ENCODE results near the gene SH2D4B. TPM values are rescaled to one million over a fixed set of nuclear protein-coding genes. Genes with fewer than 3 reads are reported as not detected.
A peak's percentile ranks its signal among the peaks of the same experiment; 100 is the strongest.

SH2D4B gene
- total RNA-seq, 2 experiments from 2014 or later: 0.16 to 0.31 TPM

- intact Hi-C loops (cut with DNase I, micrococcal nuclease): no loop called here
- H3K36me3 Mint-ChIP-seq (ENCODE audit: low read depth): no peaks in the 10 kb centered on the region
- no peaks in the 10 kb centered on the region for H3K9me3 Mint-ChIP-seq
- H3K27ac ChIP-seq (ENCODE audit: low read depth in 1 of 2, low read length in 2 of 2): no peak overlapping the region
- H3K4me3 ChIP-seq (ENCODE audit: low read length): no peak overlapping the region
- no peaks in the 10 kb centered on the region for H3K36me3 ChIP-seq (ENCODE audit: insufficient read depth, low read length)
- peaks cover 8% of the 10 kb centered on the region for H3K4me1 Mint-ChIP-seq (ENCODE audit: low read depth)
- H3K9me3 ChIP-seq (ENCODE audit: control insufficient read depth in 1 of 2, insufficient read depth in 1 of 2, low read length in 2 of 2): peaks cover 15 to 27% of the 10 kb centered on the region in 2 experiments
- CTCF ChIA-PET: interaction anchor here (0.9 kb wide), 1 partner anchor 64 kb away, joined by 3 read pairs; no protein-coding TSS in a partner anchor
- POLR2A ChIA-PET: no interaction called here
- H3K27me3 ChIP-seq (ENCODE audit: control insufficient read depth in 1 of 2, insufficient read depth in 2 of 2, low read length in 2 of 2): peaks cover 6 to 22% of the 10 kb centered on the region in 2 experiments
- ATAC-seq (ENCODE audit: poor library complexity) (no peak), DNase-seq (peak in 2 of 14 experiments; percentile 49 to 61)
- TF ChIP-seq CTCF (IDR thresholded peaks at IDR 0.05): no peak
- H3K4me1 ChIP-seq (ENCODE audit: insufficient read depth, low read length): peaks cover 11% of the 10 kb centered on the region
- no peak overlapping the region for H3K27ac Mint-ChIP-seq
- H3K4me3 Mint-ChIP-seq: no peak overlapping the region
- peaks cover 42% of the 10 kb centered on the region for H3K27me3 Mint-ChIP-seq
Observed at GRCh38 chr10:80660736-80661135, 123.0 kb downstream of the SH2D4B start.

DNA sequence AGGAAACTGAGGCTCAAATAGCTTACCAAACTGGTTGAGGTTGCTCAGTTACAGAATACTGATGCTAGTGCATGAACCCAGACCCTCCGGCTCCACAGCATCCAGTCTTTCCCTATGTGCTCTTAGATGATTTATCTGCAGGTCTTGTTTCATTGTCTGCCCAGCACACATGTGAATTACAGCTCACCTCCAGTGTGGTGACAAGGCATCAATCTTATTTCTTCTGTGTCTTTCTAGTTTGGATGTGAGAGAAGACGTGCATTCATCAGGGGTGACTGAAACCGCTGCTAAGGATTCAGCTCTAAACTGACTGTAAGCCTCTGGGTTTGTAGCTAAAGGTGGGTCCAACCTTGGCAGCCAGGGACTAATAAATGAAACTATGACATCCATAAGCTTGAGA is 123.8 kb downstream of the SH2D4B start:
- no peaks in the 10 kb centered on the region for H3K9me3 Mint-ChIP-seq
- Histone ChIP-seq H3K27me3 (ENCODE audit: control insufficient read depth in 1 of 2, insufficient read depth in 2 of 2, low read length in 2 of 2) (peaks cover 6 to 18% of the 10 kb centered on the region in 2 experiments), H3K36me3 (ENCODE audit: insufficient read depth, low read length) (no peaks in the 10 kb centered on the region), H3K9me3 (ENCODE audit: control insufficient read depth in 1 of 2, insufficient read depth in 1 of 2, low read length in 2 of 2) (peaks cover 7 to 19% of the 10 kb centered on the region in 2 experiments), H3K4me1 (ENCODE audit: insufficient read depth, low read length) (peaks cover 11% of the 10 kb centered on the region), H3K27ac (ENCODE audit: low read depth in 1 of 2, low read length in 2 of 2) (no peak overlapping the region), H3K4me3 (ENCODE audit: low read length) (no peak overlapping the region)
- ChIA-PET POLR2A (no interaction called here), CTCF (interaction anchor here (0.9 kb wide), 1 partner anchor 65 kb away, joined by 3 read pairs; no protein-coding TSS in a partner anchor)
- ATAC-seq (ENCODE audit: poor library complexity): no peak
- no peak for TF ChIP-seq CTCF (IDR thresholded peaks at IDR 0.05)
- H3K27me3 Mint-ChIP-seq: peaks cover 45% of the 10 kb centered on the region
- intact Hi-C loops (cut with DNase I, micrococcal nuclease): no loop called here
- no peak overlapping the region for H3K27ac Mint-ChIP-seq
- DNase-seq: no peak
- no peaks in the 10 kb centered on the region for H3K36me3 Mint-ChIP-seq (ENCODE audit: low read depth)
- peaks cover 8% of the 10 kb centered on the region for H3K4me1 Mint-ChIP-seq (ENCODE audit: low read depth)
- H3K4me3 Mint-ChIP-seq: no peak overlapping the region

DNA sequence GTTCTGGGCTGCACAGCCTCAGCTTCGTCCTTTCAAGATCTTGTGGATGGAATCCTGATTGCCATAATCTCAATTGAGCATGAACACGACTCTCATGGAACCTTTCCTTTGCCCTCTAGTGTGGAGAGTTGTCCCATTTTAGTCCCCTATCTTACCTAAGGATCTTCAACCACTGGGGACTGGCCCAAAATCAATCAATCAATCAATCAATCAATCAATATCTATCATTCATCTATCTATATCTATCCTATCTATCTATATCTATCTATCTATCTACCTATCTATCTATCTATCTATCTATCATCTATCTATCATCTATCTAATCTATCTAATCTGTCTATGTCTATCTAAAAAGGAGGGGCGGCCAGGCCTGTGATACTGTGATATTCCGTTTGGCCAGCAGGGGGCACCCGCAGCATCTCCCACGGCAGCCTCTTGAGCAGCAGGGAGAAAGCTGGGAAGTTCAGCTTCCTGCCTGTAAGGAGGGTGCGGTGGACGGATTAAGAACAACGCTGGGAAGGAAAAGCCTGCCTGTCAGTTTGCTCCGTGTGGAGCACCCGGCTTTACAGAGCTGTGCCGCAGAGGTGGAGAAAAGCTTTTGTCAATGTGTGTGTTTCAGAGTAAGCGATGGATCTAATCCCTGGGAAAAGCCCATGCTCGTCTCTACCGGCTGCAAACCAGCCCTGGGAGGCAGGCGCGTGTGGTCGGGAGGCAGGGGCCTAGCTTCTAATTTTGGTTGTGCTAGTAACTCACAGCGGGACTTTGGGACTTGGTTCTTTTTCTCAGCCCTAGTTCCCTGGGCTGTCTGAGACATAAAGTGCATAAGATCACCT is 124.9 kb downstream of the SH2D4B start:
- ChIA-PET CTCF (interaction anchor here (0.7 to 1.4 kb wide), 7 partner anchors 9 to 297 kb away, joined by 3 to 6 read pairs (median 4); no protein-coding TSS in a partner anchor), POLR2A (no interaction called here)
- peak; percentile 71 for ATAC-seq (ENCODE audit: poor library complexity)
- intact Hi-C loops (cut with DNase I, micrococcal nuclease): no loop called here
- Histone ChIP-seq H3K36me3 (ENCODE audit: insufficient read depth, low read length) (no peaks in the 10 kb centered on the region), H3K27ac (ENCODE audit: low read depth in 1 of 2, low read length in 2 of 2) (no peak overlapping the region), H3K9me3 (ENCODE audit: control insufficient read depth in 1 of 2, insufficient read depth in 1 of 2, low read length in 2 of 2) (peaks cover 0 to 8% of the 10 kb centered on the region in 2 experiments), H3K4me3 (ENCODE audit: low read length) (no peak overlapping the region), H3K4me1 (ENCODE audit: insufficient read depth, low read length) (peaks cover 11% of the 10 kb centered on the region), H3K27me3 (ENCODE audit: control insufficient read depth in 1 of 2, insufficient read depth in 2 of 2, low read length in 2 of 2) (peaks cover 6 to 18% of the 10 kb centered on the region in 2 experiments)
- DNase-seq: peak; percentile 37 to 81 (median 64)
- TF ChIP-seq CTCF (IDR thresholded peaks at IDR 0.05): peak; percentile 92
- peaks cover 8% of the 10 kb centered on the region for H3K4me1 Mint-ChIP-seq (ENCODE audit: low read depth)
- peak overlapping the region; percentile 57 for H3K4me3 Mint-ChIP-seq
- H3K36me3 Mint-ChIP-seq (ENCODE audit: low read depth): no peaks in the 10 kb centered on the region
- H3K27me3 Mint-ChIP-seq: peaks cover 45% of the 10 kb centered on the region
- no peak overlapping the region for H3K27ac Mint-ChIP-seq
- no peaks in the 10 kb centered on the region for H3K9me3 Mint-ChIP-seq
